ENCODE results near the gene NPC1.

DNA sequence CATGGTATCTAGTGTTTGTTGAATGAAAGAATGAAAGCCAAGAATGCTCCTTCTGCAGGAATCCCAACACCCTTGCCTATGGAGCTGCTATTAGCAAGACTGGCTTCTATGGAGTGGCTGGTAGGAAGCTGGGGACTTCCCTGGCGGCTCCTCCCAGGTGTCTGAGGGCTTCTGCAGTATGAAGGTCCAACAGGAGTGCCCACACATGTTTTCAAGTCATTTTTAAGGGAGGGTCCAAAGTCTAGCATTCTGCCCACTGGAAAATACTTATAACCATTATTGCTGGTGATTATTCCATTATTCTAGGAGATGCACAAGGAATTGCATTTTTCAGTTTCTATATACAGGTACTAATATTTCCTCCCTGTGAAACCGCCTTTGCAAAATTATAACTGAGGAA, 21.9 kb upstream of the NPC1 start:
- TF ChIP-seq, protein P1, sequence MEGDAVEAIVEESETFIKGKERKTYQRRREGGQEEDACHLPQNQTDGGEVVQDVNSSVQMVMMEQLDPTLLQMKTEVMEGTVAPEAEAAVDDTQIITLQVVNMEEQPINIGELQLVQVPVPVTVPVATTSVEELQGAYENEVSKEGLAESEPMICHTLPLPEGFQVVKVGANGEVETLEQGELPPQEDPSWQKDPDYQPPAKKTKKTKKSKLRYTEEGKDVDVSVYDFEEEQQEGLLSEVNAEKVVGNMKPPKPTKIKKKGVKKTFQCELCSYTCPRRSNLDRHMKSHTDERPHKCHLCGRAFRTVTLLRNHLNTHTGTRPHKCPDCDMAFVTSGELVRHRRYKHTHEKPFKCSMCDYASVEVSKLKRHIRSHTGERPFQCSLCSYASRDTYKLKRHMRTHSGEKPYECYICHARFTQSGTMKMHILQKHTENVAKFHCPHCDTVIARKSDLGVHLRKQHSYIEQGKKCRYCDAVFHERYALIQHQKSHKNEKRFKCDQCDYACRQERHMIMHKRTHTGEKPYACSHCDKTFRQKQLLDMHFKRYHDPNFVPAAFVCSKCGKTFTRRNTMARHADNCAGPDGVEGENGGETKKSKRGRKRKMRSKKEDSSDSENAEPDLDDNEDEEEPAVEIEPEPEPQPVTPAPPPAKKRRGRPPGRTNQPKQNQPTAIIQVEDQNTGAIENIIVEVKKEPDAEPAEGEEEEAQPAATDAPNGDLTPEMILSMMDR (IDR thresholded peaks at IDR 0.05; ENCODE audit: low read depth, low read length, missing input control): no peak
- TF ChIP-seq, protein P2, sequence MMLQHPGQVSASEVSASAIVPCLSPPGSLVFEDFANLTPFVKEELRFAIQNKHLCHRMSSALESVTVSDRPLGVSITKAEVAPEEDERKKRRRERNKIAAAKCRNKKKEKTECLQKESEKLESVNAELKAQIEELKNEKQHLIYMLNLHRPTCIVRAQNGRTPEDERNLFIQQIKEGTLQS (IDR thresholded peaks at IDR 0.05): no peak

Measured in liver (tissue), 3 donors.